Mucosa of rectum (tissue), 2 donors: ENCODE results near the gene TSPAN33.
"Not testable (repeated sequence)": the region's sequence is repeated elsewhere in the genome, so short reads cannot be mapped to it uniquely, and the experiment has no call there.

ENCODE experiments used
- H3K27ac ChIP-seq, 2 donors: one replicate each; pipeline ENCODE4 v1.7.0; 2013; ENCODE audit warnings: inconsistent platforms in 2 of 2, low read depth in 2 of 2, low read length in 2 of 2
- H3K27me3 ChIP-seq, 2 donors: one replicate each; pipeline ENCODE4 v1.7.0; 2013; ENCODE audit warnings: low read length in 2 of 2; ENCODE audit not compliant: control insufficient read depth in 2 of 2, insufficient read depth in 2 of 2
- H3K36me3 ChIP-seq, 2 donors: one replicate each; pipeline ENCODE4 v1.7.0; 2013; ENCODE audit warnings: low read length in 2 of 2; ENCODE audit not compliant: control insufficient read depth in 2 of 2, insufficient read depth in 2 of 2
- H3K4me1 ChIP-seq, 2 donors: one replicate each; pipeline ENCODE4 v1.7.0; 2013; ENCODE audit warnings: low read length in 2 of 2, mild to moderate bottlenecking in 1 of 2; ENCODE audit not compliant: control insufficient read depth in 2 of 2, insufficient read depth in 2 of 2
- H3K4me3 ChIP-seq, 2 donors: one replicate each; pipeline ENCODE4 v1.7.0; 2013; ENCODE audit warnings: low read length in 2 of 2
- H3K9ac ChIP-seq, 2 donors: one replicate each; pipeline ENCODE4 v1.7.0; 2013; ENCODE audit warnings: low read length in 2 of 2, low read depth in 1 of 2, mild to moderate bottlenecking in 1 of 2
- H3K9me3 ChIP-seq, 2 donors: one replicate each; pipeline ENCODE4 v1.7.0; 2013; ENCODE audit warnings: low read length in 2 of 2; ENCODE audit not compliant: control insufficient read depth in 2 of 2
- donor health status: healthy.
- donor health status: Normal muscosa, but diverticular disease.

The TSPAN33 gene

GRCh38 chr7:129169686-129170440 lies 25.4 kb downstream of the TSPAN33 start:
- no peaks in the 10 kb centered on the region for H3K27me3 ChIP-seq
- peak overlapping the region; percentile 59 to 61 for H3K4me3 ChIP-seq
- peak overlapping the region; percentile 8 to 24 for H3K9ac ChIP-seq
- H3K9me3 ChIP-seq: no peaks in the 10 kb centered on the region
- peaks cover 0 to 12% of the 10 kb centered on the region in 2 donors for H3K4me1 ChIP-seq
- peak overlapping the region in 1 of 2 donors; percentile 27 for H3K27ac ChIP-seq
- H3K36me3 ChIP-seq: no peaks in the 10 kb centered on the region

GRCh38 chr7:129170441-129171021 lies 26.0 kb downstream of the TSPAN33 start:
- no peaks in the 10 kb centered on the region for H3K36me3 ChIP-seq
- no peak overlapping the region for H3K4me3 ChIP-seq
- no peak overlapping the region for H3K9ac ChIP-seq
- no peak overlapping the region for H3K27ac ChIP-seq
- H3K4me1 ChIP-seq: peaks cover 0 to 12% of the 10 kb centered on the region in 2 donors
- H3K9me3 ChIP-seq: no peaks in the 10 kb centered on the region
- H3K27me3 ChIP-seq: no peaks in the 10 kb centered on the region

GRCh38 chr7:129173861-129174260 lies 29.4 kb downstream of the TSPAN33 start:
- H3K36me3 ChIP-seq, H3K9ac ChIP-seq, H3K27me3 ChIP-seq, H3K27ac ChIP-seq, H3K9me3 ChIP-seq, H3K4me1 ChIP-seq, H3K4me3 ChIP-seq: not testable (repeated sequence)

GRCh38 chr7:129176916-129177710 lies 32.6 kb downstream of the TSPAN33 start:
- Histone ChIP-seq H3K36me3 (no peaks in the 10 kb centered on the region), H3K27me3 (no peaks in the 10 kb centered on the region)

GRCh38 chr7:129184981-129185670 lies 40.6 kb downstream of the TSPAN33 start:
- H3K36me3 ChIP-seq: no peaks in the 10 kb centered on the region
- no peak overlapping the region for H3K4me3 ChIP-seq
- H3K4me1 ChIP-seq: peaks cover 2 to 3% of the 10 kb centered on the region in 2 donors
- no peaks in the 10 kb centered on the region for H3K9me3 ChIP-seq
- no peak overlapping the region for H3K9ac ChIP-seq
- H3K27me3 ChIP-seq: peaks cover 9 to 13% of the 10 kb centered on the region in 2 donors
- H3K27ac ChIP-seq: no peak overlapping the region

More at GRCh38 chr7:129176916-129177710, 32.6 kb downstream of the TSPAN33 start:
- no peaks in the 10 kb centered on the region for H3K9me3 ChIP-seq
- no peaks in the 10 kb centered on the region for H3K4me1 ChIP-seq
- H3K27ac ChIP-seq: no peak overlapping the region
- H3K9ac ChIP-seq: no peak overlapping the region
- no peak overlapping the region for H3K4me3 ChIP-seq

DNA sequence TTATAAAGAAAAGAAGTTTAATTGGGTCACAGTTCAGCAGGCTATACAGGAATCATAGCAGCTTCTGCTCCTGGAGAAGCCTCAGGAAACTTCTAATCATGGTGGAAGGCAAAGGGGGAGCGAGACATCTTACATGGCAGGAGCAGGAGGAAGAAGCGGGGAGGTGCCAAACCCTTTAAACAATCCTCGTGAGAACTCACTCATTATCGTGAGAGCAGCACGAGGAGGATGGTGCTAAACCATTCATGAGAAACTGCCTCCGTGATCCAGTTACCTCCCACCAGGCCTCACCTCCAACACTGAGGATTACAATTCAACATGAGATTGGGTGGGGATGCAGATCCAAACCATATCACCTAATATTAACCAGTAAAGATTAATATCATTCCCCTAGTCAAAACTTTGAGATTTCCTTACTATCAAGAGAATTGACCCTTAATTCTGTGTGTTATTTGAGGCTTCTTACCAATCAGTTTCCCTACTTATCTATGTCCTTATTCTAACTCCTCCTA lies 42.3 kb downstream of the TSPAN33 start:
- H3K27me3 ChIP-seq: peaks cover 14 to 18% of the 10 kb centered on the region in 2 donors
- no peak overlapping the region for H3K9ac ChIP-seq
- H3K36me3 ChIP-seq: no peaks in the 10 kb centered on the region
- H3K27ac ChIP-seq: no peak overlapping the region
- peaks cover 2 to 3% of the 10 kb centered on the region in 2 donors for H3K4me1 ChIP-seq
- H3K4me3 ChIP-seq: no peak overlapping the region
- H3K9me3 ChIP-seq: no peaks in the 10 kb centered on the region

- H3K9ac ChIP-seq: peak overlapping the region in 1 of 2 donors; percentile 30
- no peak overlapping the region for H3K27ac ChIP-seq
- no peaks in the 10 kb centered on the region for H3K9me3 ChIP-seq
- no peaks in the 10 kb centered on the region for H3K36me3 ChIP-seq
- H3K4me1 ChIP-seq: peaks cover 2 to 3% of the 10 kb centered on the region in 2 donors
- peaks cover 14 to 21% of the 10 kb centered on the region in 2 donors for H3K27me3 ChIP-seq
- H3K4me3 ChIP-seq: peak overlapping the region; percentile 44 to 53
Observed at GRCh38 chr7:129187681-129188371, 43.3 kb downstream of the TSPAN33 start.

DNA sequence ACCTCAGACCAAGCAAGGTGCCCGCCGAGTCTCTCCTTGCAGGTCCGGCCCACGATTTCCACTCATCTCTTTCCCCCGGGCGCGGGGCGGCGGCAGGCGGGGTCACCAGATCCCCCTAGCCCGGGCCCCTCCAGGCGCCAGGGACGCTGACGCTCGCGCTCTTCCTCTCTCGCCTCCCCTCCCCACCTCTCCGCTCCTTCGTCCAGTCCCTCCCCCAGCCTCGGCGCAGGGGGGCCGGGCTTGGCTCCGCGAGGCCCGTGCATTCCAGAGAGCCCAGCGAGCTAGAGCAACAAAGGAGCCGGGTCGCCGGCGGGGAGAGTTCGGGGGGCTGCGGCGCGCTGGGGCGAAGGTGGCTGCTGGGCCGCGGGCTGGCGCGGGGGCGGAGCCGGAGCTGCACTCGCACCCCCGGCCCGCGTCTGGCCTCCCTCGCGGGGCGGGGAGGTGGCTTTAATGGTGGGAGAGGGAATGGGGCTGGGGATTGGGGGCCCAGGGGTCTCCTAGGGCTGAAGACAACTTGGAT lies 43.9 kb downstream of the TSPAN33 start, which contains the start of gene SMO:
Gene SMO, plus strand, starts transcription at position 262 of the 520 bp plus-strand sequence. CDS start 519 bp downstream, outside the sequence.
- no peak within 1 kb of the TSS for H3K27ac ChIP-seq

More for the DNA sequence above, 43.9 kb downstream of the TSPAN33 start, which contains the start of gene SMO:
- H3K4me3 ChIP-seq: peak within 1 kb of the TSS; percentile 44 to 53
- peak within 1 kb of the TSS in 1 of 2 donors; percentile 30 for H3K9ac ChIP-seq
- peaks cover 14 to 21% of the 10 kb centered on the region in 2 donors for H3K27me3 ChIP-seq
- H3K36me3 ChIP-seq: no peaks in the 10 kb centered on the region
- peaks cover 2 to 3% of the 10 kb centered on the region in 2 donors for H3K4me1 ChIP-seq
- no peaks in the 10 kb centered on the region for H3K9me3 ChIP-seq
